ENCODE results near the gene NEXN. TPM values are rescaled to one million over a fixed set of nuclear protein-coding genes. Genes with fewer than 3 reads are reported as not detected.

NEXN gene
- total and polyA plus RNA-seq, 2 experiments from 2014 or later, result 2.6 to 11.8 TPM

GRCh38 chr1:77987919-77988318, 99.5 kb downstream of the NEXN start (continued):
- no peak for TF ChIP-seq ZNF462 (CRISPR knock-in tag; IDR thresholded peaks at IDR 0.05)
- TF ChIP-seq CREB1 (CRISPR knock-in tag; IDR thresholded peaks at IDR 0.05; ENCODE audit: low read depth), result no peak
- no peak for TF ChIP-seq EZH2phosphoT487 (IDR thresholded peaks at IDR 0.05; ENCODE audit: unreplicated experiment)
- TF ChIP-seq NANOG (IDR thresholded peaks at IDR 0.05; ENCODE audit: borderline replicate concordance), result no peak
- TF ChIP-seq ETS1 (IDR thresholded peaks at IDR 0.05), result no peak
- TF ChIP-seq ZNF114 (CRISPR knock-in tag; IDR thresholded peaks at IDR 0.05), result no peak

GRCh38 chr1:77989744-77990143, 101.3 kb downstream of the NEXN start:
- peak; percentile 34 for DNase-seq (ENCODE audit: low spot score)
- TF ChIP-seq NANOG (IDR thresholded peaks at IDR 0.05; ENCODE audit: borderline replicate concordance) (no peak), ZNF462 (CRISPR knock-in tag; IDR thresholded peaks at IDR 0.05) (no peak)

More at GRCh38 chr1:77989744-77990143, 101.3 kb downstream of the NEXN start:
- Histone ChIP-seq H3K36me3 (ENCODE audit: insufficient read depth) (no peaks in the 10 kb centered on the region), H3F3A (replicated peaks; ENCODE audit: low read depth) (no peaks in the 10 kb centered on the region), H3K4me2 (no peak overlapping the region), H4K20me1 (replicated peaks; ENCODE audit: insufficient read depth) (peaks cover 12% of the 10 kb centered on the region), H3K4me1 (ENCODE audit: insufficient read depth) (peaks cover 6% of the 10 kb centered on the region; the same call in 1 of the 2 replicates), H2AFZ (no peak overlapping the region), H3K27ac (ENCODE audit: low read depth) (no peak overlapping the region), H3K9me2 (ENCODE audit: insufficient read depth) (no peaks in the 10 kb centered on the region), H3K4me3 (no peak overlapping the region), H3K79me2 (replicated peaks; ENCODE audit: insufficient read depth) (peaks cover 78% of the 10 kb centered on the region), H3K27me3 (ENCODE audit: insufficient read depth) (no peaks in the 10 kb centered on the region)
- peak; percentile 72 for ATAC-seq
- peaks cover 6% of the 10 kb centered on the region; the same call in 1 of the 3 replicates for H3K36me3 Mint-ChIP-seq (ENCODE audit: low read depth)
- H3K4me3 Mint-ChIP-seq, result no peak overlapping the region
- no peaks in the 10 kb centered on the region for H3K27me3 Mint-ChIP-seq (ENCODE audit: insufficient read depth, low read depth, poor library complexity)
- H3K9me3 Mint-ChIP-seq, result no peaks in the 10 kb centered on the region
- H3K4me1 Mint-ChIP-seq, result peaks cover 31% of the 10 kb centered on the region
- H3K27ac Mint-ChIP-seq, result peak overlapping the region; percentile 63; the same call in 1 of the 2 replicates

Measured in GM23338 (cell line).